HuH-7.5 (cell line): ENCODE results near the gene FBL.
"Not testable (repeated sequence)": the region's sequence is repeated elsewhere in the genome, so short reads cannot be mapped to it uniquely, and the experiment has no call there.

Experiments
- DNase-seq: peaks from one replicate; pipeline ENCODE4 v3.0.0; 2011; ENCODE audit warnings: low spot score

FBL gene

DNA sequence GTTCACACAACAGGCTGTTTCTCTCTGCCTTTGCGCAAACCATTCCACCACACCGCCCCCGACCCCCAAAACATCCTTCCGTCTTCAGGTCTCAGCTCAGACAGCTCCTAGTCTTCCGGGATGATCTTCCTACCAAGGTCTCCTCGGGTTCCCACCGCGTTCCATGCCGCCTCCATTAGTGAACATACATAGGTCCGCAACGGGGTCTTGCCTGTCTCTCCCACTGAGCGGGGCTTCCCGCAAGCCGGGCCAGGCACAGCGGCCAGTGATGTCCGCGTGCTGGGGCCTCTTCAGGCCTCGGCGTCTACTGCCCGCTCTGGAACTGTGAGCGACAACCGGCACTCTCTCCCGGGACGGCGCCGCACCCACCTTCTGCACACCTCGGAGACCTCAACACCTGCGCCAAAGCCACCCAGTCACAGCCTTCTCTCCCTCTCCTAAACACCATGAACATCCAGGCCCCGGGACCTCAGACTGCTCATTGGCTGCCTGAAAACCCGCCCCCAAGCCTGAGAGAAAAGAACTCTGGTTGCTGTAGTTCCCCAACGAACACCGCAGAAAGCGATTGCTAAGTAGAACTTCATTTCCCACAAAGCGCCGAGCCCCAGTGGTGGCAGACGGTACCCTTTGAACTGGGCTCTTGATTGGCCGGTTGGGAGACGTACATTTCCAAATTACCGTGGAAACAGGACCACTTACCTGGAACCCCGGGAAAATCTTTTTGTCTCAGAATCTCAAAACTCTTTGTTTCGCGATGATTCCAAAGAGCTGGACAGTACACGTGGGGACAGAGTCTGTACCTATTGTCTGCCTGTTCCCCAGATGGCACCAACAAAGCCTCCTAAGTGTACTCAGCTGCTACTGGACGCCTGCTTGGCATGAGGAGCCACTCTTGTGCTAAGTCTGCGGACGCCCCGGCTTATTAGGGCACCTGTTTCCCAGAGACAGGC, 21.8 kb downstream of the FBL start:
- DNase-seq: peak; percentile 76

GRCh38 chr19:39823686-39824085, 22.5 kb downstream of the FBL start:
- no peak for DNase-seq

DNA sequence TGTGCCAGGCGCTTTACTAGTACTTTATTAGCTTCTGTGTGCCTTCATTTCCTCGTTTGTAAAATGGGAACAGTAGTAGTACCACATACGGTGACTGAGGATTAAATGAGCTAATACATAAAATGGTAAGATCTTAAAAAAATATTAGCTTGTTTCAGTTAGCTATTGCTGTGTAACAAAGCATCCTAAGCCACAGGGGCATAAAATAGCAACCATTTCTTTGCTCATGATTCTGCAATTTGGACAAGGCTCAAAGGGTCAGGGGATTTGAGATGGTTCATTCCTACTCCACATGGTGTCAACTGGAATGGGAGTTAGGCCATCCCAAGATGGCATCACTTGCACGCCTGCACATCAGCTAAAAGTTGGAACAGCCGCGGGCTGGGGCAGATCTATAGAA, 25.5 kb downstream of the FBL start:
- no peak for DNase-seq

DNA sequence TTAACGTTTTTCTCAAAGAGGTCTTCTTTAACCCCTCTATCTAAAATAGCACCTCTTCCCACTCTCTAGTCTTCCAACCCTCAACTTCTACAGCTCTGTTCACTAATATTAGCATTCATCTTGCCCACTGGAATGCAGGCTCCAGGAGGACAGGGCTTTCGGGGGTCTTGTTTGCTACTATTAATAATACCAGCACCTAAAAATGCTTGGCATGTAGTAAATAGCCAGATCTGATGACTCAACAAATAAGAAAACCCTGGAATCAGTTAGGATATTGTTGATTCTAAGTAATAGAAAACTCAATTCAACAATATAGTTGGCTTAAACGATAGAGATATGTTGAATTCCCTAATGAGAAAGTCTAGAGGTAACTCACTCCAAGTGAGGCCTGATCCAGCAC, 26.4 kb downstream of the FBL start:
- DNase-seq: no peak

- no peak for DNase-seq
Observed at GRCh38 chr19:39818626-39819097, 27.5 kb downstream of the FBL start.

DNA sequence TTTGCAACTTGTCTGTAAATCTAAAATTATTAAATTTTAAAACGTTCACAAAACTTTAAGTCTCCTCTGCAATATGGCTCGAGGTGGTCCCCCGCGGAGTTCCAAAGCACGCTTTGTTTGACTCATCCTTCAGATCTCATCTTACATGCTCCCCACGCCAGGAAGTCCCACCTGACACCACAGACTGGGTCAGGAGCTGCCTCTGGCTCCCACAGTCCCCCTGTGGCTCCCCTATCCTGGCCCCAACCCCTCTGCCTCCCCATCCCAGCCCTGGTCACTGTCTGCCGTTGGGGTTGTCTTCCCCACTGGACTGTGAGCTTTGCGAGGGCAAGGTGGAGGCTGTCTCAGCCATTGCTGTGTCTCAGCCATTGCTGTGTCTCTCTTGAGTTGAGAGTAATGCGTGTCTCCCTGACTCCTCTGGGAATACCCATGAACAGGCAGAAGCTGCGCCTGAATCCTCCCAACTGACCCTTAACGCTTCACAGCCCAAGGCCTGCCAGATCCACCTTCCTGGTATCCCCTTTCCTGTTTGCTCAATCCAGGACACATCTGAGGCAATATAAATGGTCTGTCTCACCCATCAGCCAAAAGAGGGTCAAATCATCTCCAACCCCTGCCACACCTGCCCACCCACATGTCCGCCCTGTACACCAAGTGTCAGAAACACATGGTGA, 28.2 kb downstream of the FBL start:
- no peak for DNase-seq

DNA sequence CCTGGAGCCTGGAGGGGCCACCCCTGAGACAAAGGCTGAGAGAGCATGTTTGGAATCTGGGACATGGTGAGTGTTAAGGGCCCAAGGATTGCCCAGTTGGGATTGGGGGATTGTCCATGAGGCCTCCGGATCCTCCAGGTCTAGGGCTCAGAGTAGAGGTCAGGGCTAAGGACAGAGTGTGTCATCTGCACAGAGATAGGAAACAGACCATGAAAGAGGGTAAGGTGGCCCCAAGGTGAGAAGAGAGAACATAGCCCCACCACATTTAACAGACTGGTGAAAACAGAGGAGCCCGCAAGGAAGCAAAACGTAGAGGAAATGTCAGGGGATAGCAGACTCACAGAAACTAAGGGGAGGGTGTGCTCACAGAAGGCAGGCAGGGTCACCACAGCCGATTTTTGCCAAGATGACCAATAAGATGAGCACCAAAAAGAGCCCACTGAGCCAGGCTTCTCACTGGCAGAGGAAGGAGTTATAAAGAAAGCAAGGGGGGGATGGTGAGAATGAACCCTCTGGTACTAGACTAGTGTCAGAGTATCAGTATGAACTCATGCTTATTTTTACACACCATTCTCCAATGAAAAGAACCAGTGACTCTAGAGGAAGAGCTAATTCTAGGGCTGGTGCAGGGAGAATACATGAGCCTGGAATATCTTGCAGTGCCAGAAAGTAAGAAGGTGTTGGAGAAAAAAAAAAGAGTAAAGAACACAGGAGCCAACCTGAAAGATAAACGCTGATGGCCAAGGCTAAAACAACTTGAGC, 29.7 kb downstream of the FBL start:
- DNase-seq: no peak

DNA sequence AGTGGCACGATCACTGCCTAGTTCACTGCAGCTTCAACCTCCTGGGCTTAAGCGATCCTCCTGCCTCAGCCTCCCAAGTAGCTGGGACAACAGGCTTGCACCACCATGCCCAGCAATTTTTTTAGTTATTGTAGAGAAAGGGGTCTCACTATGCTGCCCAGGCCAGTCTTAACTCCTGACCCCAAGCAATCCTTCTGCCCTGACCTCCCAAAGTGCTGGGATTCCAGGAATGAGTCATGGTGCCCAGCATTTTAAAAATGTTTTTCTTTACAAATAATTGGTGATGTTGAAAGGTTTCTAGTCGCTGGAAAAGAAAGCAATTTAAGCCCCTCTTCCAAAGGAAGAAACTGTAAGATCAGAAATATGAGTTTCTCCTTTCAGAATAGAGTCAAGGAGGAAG, 31.6 kb downstream of the FBL start:
- no peak for DNase-seq

- DNase-seq: not testable (repeated sequence)
Observed at GRCh38 chr19:39814111-39814510, 32.1 kb downstream of the FBL start.

DNA sequence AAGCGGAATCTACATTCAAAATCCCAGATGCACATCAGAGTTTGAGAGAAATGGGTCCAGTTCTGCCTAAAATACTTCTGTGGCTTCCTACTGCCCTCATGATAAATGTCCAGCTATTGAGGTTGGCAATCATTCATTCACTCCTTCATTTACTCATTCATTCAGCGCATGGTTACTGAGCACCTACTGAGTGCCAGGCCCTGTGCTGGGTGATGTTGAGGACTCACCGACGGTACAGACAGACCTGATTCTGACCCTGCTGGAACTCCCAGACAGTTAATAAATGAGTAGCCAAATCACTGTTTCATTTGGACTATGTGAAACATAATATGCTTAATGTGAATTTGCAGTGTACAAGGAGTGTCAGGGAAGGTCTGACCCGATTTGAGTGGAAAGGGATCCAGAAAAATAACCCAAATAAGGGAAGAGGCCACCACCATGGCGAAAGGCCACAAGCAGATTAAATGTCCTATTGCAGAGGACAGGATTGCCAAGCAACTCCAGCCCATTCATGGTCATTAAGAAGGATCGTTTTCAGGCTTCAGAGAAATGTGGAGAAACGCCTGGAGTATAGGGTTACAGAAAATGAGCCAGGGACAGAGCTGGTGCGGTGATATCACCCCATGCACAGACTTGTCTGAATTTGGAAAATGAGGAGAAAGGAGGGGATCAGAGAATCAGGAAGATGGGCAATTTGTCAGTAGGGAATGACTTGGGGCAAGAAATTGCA, 32.8 kb downstream of the FBL start:
- no peak for DNase-seq

DNA sequence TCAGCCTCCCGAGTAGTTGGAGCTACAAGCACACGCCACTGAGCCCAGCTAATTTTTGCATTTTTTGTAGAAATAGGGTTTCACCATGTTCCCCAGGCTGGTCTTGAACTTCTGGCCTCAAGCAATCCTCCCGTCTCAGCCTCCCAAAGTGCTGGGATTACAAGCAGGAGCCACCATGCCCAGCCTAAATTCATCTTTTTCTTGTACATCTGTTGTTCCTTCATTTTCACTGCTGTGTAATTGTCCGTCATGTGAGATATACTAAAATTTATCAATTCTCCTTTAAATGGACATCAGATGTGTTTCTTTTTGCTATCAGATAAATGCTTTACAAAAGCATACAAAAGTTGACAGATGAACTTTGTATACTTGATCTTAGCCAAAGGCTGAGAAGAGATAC, 35.1 kb downstream of the FBL start:
- DNase-seq: no peak

DNA sequence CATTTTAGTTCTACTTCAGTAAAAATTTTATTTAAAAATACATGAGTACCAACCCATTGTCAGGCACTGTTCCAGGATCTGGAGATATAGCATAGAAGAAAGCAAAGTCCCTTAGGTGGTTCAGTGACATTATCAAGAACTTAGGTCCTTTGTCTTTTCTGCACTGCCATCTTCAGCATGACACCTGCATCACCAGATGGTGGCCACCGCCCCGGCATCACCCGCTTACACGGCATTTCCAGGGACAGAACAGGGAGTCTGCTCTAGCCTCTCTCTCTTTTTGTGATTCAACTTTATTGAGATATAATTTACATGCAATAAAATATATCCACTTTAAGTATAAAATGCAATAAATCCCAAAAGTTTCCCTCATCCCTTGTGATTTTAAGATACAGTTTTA, 35.8 kb downstream of the FBL start:
- no peak for DNase-seq

DNA sequence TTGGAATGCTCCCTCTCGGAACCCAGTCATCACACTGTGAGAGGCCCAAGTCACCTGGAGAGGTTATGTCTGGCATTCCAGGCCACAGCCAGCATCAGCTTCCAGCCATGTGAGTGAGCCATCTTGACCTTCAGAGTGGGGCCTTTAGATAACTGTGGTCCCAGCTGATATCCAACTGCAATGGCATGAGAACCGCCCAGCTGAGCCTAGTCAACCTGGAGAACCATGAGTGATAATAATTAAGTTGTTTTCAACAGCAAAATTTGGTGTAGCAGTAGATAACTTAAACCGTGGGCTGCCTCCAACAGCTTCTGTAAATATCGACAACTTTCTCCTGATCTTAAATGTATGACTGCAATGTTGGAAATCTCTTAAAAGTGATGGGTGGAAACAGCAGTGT, 36.8 kb downstream of the FBL start:
- no peak for DNase-seq

DNA sequence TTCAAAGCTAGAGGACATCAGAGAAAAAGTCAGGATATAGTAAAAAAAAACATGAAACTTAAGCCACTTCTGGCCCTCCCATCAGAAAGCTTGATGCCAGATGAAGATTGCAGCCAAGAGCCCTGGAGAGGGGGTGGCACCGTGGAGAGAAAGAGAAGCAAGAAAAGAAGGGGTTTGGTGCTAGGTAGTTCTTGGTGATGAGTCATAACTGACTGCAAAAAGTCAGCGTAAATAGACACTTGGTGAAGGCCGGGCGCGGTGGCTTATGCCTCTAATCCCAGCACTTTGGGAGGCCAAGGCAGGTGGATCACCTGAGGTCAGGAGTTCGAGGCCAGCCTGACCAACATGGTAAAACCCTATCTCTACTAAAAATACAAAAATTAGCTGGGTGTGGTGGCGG, 37.5 kb downstream of the FBL start:
- DNase-seq: not testable (repeated sequence)

GRCh38 chr19:39807846-39808364, 38.3 kb downstream of the FBL start:
- no peak for DNase-seq

DNA sequence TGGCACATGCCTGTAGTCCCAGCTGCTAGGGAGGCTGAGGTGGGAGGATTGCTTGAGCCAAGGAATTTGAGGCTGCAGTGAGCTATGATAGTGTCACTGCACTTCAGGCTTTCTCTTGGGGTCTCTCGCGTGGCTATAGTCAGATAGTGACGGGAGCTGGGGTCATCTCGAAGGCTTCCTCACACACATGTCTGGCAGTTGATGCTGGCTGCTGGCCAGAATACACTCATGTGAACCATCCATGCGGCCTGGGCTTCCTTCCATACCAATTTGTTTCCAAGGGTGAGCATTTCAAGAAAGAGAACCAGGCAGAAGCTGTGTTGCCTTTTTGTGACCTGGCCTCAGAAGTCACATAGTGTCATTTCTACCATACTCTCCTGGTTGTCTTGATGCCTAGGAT, 41.1 kb downstream of the FBL start:
- DNase-seq: no peak

DNA sequence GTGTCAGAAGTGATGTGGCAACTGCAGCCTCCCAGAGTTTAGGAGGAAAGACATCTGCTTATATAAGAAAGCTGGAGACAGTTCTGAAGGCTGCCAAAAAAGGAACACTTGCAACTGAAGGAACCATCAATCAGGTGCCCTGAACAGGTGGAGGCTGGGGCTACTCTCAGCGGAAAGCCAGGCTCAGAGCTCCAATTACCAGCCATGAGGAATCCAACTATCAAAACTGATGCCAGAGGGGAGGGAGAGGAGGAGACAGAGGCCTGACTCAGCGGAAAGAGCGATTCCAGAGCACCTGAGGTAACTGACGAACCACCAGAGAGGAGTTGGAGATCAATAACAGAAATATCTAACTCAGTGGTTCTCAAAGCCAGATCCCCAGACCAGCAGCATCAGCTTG, 43.2 kb downstream of the FBL start:
- DNase-seq: no peak

DNA sequence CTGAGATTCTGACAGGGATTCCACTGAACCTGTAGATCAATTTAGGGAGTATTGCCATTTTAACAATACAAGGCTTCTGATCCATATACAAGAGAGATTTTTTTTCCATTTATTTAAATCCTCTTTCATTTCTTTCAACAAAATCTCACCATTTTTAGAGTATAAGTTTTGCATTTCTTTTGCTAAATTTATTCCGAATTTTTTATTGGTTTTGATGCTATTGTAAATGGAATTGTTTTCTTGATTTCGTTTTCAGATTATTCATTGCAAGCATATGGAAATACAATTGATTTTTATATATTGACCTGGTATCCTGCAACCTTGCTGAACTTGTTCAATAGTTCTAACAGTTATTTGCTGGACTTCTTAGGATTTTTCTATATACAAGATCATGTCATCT, 49.1 kb downstream of the FBL start:
- DNase-seq: no peak

GRCh38 chr19:39796000-39796498, 50.1 kb downstream of the FBL start:
- DNase-seq: no peak

GRCh38 chr19:39795001-39795400, 51.2 kb downstream of the FBL start:
- no peak for DNase-seq

- DNase-seq: peak; percentile 54
Observed at GRCh38 chr19:39792999-39793546, 53.1 kb downstream of the FBL start.
